ENCODE data around the gene ALKBH5. TPM values are rescaled to one million over a fixed set of nuclear protein-coding genes. Genes with fewer than 3 reads are reported as not detected.

Gene ALKBH5
- total RNA-seq, 2 donors from 2014 or later, result 79.5 to 176 TPM

GRCh38 chr17:18225121-18225641, 41.6 kb downstream of the ALKBH5 start, which contains the start of gene LLGL1:
Gene LLGL1 (plus strand): TSS chr17:18225635. CDS start chr17:18225683, 48 bp downstream.
- Mint-ChIP-seq H3K27ac (peak within 1 kb of the TSS; percentile 79 to 84), H3K9me3 (no peaks in the 10 kb centered on the region), H3K36me3 (peaks cover 0 to 7% of the 10 kb centered on the region in 2 donors)
- DNase-seq (ENCODE audit: low spot score in 2 of 2), result peak; percentile 94 to 98
- peak; percentile 95 to 96 for ATAC-seq

GRCh38 chr17:18225642-18226283, 42.1 kb downstream of the ALKBH5 start:
- Mint-ChIP-seq H3K9me3 (no peaks in the 10 kb centered on the region), H3K27ac (peak overlapping the region; percentile 79 to 84), H3K36me3 (peaks cover 0 to 7% of the 10 kb centered on the region in 2 donors)
- ATAC-seq (peak in 1 of 2 donors; percentile 56), DNase-seq (ENCODE audit: low spot score in 2 of 2) (no peak)

- no peak for ATAC-seq
- no peak for DNase-seq (ENCODE audit: low spot score in 2 of 2)
These were observed 42.8 kb downstream of the ALKBH5 start for GRCh38 chr17:18226284-18226945.

GRCh38 chr17:18227635-18228034, 44.0 kb downstream of the ALKBH5 start:
- H3K9me3 Mint-ChIP-seq, result no peaks in the 10 kb centered on the region
- peaks cover 0 to 7% of the 10 kb centered on the region in 2 donors for H3K36me3 Mint-ChIP-seq
- DNase-seq (ENCODE audit: low spot score in 2 of 2) (no peak), ATAC-seq (no peak)
- no peak overlapping the region for H3K27ac Mint-ChIP-seq

More at GRCh38 chr17:18226284-18226945, 42.8 kb downstream of the ALKBH5 start:
- H3K36me3 Mint-ChIP-seq, result peaks cover 0 to 7% of the 10 kb centered on the region in 2 donors
- peak overlapping the region; percentile 79 to 84 for H3K27ac Mint-ChIP-seq
- no peaks in the 10 kb centered on the region for H3K9me3 Mint-ChIP-seq

GRCh38 chr17:18228176-18228682, 44.6 kb downstream of the ALKBH5 start:
- H3K36me3 Mint-ChIP-seq, result peaks cover 0 to 7% of the 10 kb centered on the region in 2 donors
- ATAC-seq, result no peak
- H3K27ac Mint-ChIP-seq, result no peak overlapping the region
- no peaks in the 10 kb centered on the region for H3K9me3 Mint-ChIP-seq
- no peak for DNase-seq (ENCODE audit: low spot score in 2 of 2)

GRCh38 chr17:18229254-18229653, 45.6 kb downstream of the ALKBH5 start:
- no peaks in the 10 kb centered on the region for H3K9me3 Mint-ChIP-seq
- no peak overlapping the region for H3K27ac Mint-ChIP-seq
- ATAC-seq, result no peak
- DNase-seq (ENCODE audit: low spot score in 2 of 2), result no peak
- peaks cover 0 to 7% of the 10 kb centered on the region in 2 donors for H3K36me3 Mint-ChIP-seq

GRCh38 chr17:18229771-18230170, 46.1 kb downstream of the ALKBH5 start:
- Mint-ChIP-seq H3K9me3 (no peaks in the 10 kb centered on the region), H3K36me3 (peaks cover 0 to 7% of the 10 kb centered on the region in 2 donors), H3K27ac (no peak overlapping the region)
- DNase-seq (ENCODE audit: low spot score in 2 of 2), result no peak
- ATAC-seq, result no peak

- no peak for DNase-seq (ENCODE audit: low spot score in 2 of 2)
- peaks cover 0 to 7% of the 10 kb centered on the region in 2 donors for H3K36me3 Mint-ChIP-seq
- no peak overlapping the region for H3K27ac Mint-ChIP-seq
- ATAC-seq, result no peak
- H3K9me3 Mint-ChIP-seq, result no peaks in the 10 kb centered on the region
These were observed 46.9 kb downstream of the ALKBH5 start for GRCh38 chr17:18230288-18231141.

GRCh38 chr17:18231164-18231563, 47.5 kb downstream of the ALKBH5 start:
- peaks cover 0 to 3% of the 10 kb centered on the region in 2 donors for H3K36me3 Mint-ChIP-seq
- ATAC-seq, result no peak
- H3K9me3 Mint-ChIP-seq, result no peaks in the 10 kb centered on the region

GRCh38 chr17:18233803-18234518, 50.3 kb downstream of the ALKBH5 start:
- no peaks in the 10 kb centered on the region for H3K9me3 Mint-ChIP-seq
- DNase-seq (ENCODE audit: low spot score in 2 of 2), result no peak
- no peaks in the 10 kb centered on the region for H3K36me3 Mint-ChIP-seq
- no peak for ATAC-seq
- H3K27ac Mint-ChIP-seq, result peak overlapping the region in 1 of 2 donors; percentile 29

More at GRCh38 chr17:18231164-18231563, 47.5 kb downstream of the ALKBH5 start:
- H3K27ac Mint-ChIP-seq, result no peak overlapping the region
- DNase-seq (ENCODE audit: low spot score in 2 of 2), result no peak

- ATAC-seq, result no peak
- Mint-ChIP-seq H3K27ac (peak overlapping the region; percentile 25 to 50), H3K9me3 (no peaks in the 10 kb centered on the region), H3K36me3 (no peaks in the 10 kb centered on the region)
- DNase-seq (ENCODE audit: low spot score in 2 of 2), result no peak
These were observed 51.3 kb downstream of the ALKBH5 start for GRCh38 chr17:18234853-18235380.

GRCh38 chr17:18235743-18236256, 52.2 kb downstream of the ALKBH5 start:
- Mint-ChIP-seq H3K36me3 (no peaks in the 10 kb centered on the region), H3K27ac (peak overlapping the region; percentile 25 to 68), H3K9me3 (no peaks in the 10 kb centered on the region)
- ATAC-seq (peak; percentile 65 to 69), DNase-seq (ENCODE audit: low spot score in 2 of 2) (no peak)

GRCh38 chr17:18236494-18236893, 52.9 kb downstream of the ALKBH5 start:
- DNase-seq (ENCODE audit: low spot score in 2 of 2) (no peak), ATAC-seq (no peak)
- no peaks in the 10 kb centered on the region for H3K9me3 Mint-ChIP-seq
- no peaks in the 10 kb centered on the region for H3K36me3 Mint-ChIP-seq
- peak overlapping the region; percentile 25 for H3K27ac Mint-ChIP-seq

GRCh38 chr17:18237461-18237860, 53.8 kb downstream of the ALKBH5 start:
- no peak overlapping the region for H3K27ac Mint-ChIP-seq
- no peak for ATAC-seq
- no peak for DNase-seq (ENCODE audit: low spot score in 2 of 2)
- H3K36me3 Mint-ChIP-seq, result no peaks in the 10 kb centered on the region
- no peaks in the 10 kb centered on the region for H3K9me3 Mint-ChIP-seq

GRCh38 chr17:18238299-18238698, 54.7 kb downstream of the ALKBH5 start:
- Mint-ChIP-seq H3K9me3 (no peaks in the 10 kb centered on the region), H3K36me3 (no peaks in the 10 kb centered on the region), H3K27ac (no peak overlapping the region)
- DNase-seq (ENCODE audit: low spot score in 2 of 2), result no peak
- ATAC-seq, result no peak

Data from activated naive CD4-positive, alpha-beta T cell treated with anti-CD3 and anti-CD28 coated beads, Interleukin-2, amount 50 U/mL, for 72 hours (primary cell).